Raji (cell line): ENCODE measurements around the gene BCL2L13.

Experiments used
- POLR2A ChIP-seq: IDR thresholded peaks from 2 replicates; pipeline ENCODE4 v1.6.1; 2011; ENCODE audit warnings: low read depth, low read length, control low read depth; ENCODE audit not compliant: insufficient read depth

Gene BCL2L13

DNA sequence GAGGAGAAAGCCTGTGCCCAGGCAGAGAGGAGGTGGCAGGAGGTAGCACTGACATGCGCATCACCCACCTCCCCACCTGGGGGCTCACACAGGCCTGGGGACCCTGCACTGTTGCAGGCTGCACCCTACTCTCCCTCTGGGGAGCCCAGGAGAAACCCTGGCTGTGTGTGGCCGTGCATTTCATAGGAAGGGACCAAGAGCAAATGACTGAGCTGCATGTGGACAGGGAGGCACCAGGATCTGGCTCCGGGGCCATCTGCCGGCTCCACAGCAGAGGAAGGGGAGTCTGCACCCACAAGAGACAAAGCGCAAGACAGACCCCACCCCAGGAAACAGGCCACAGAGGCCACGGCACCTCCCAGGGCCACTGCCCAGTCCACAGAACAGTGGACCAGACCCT, 113.0 kb downstream of the BCL2L13 start:
- TF ChIP-seq POLR2A: no peak

- no peak for TF ChIP-seq POLR2A
Observed at GRCh38 chr22:17753401-17753989, 114.9 kb downstream of the BCL2L13 start.

DNA sequence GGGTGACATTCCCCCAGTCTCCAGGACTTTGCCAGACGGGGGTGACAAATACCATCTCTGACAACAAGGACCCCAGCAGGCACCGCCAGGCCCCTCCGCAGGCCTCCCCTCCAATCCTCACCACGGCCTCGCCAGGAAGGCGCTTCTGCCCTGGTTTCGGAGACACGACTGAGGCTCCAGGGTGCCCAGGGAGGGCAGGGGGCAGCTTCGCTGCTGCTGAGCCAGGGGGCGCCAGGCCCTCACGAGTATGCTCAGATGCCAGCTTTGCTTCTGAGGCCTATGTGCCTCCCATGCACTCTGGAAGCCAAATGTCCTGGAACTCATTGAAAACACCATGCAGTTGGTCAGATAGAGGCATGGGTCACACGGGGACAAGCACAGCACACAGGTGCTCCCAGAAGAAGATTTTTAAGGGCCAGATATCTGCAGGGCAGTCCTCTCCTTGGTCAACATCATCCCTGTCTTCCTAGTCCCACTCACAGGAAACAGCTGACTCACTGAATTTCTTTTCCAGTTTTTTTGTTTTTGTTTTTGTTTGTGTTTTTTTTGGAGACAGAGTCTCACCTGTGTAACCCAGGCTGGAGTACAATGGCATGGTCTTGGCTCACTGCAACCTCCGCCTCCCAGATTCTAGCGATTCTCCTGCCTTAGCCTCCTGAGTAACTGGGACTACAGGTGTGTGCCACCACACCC, 115.8 kb downstream of the BCL2L13 start:
- TF ChIP-seq POLR2A: no peak

DNA sequence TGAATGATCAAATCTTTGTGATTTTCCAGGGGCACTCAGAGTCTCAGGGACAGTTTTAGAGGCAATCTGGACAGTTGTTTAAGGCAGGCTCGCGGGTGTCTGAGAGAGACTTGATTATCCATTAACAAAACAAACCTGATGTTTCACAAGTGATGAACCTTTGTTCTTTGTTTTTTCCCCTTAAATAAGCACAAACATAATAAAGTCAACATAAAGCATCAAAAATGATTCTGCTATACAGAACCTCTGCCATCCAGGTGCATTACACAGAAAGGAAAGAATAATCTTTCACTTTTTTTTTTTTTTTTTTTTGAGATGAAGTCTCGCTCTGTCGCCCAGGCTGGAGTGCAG, 122.6 kb downstream of the BCL2L13 start:
- TF ChIP-seq POLR2A: no peak

DNA sequence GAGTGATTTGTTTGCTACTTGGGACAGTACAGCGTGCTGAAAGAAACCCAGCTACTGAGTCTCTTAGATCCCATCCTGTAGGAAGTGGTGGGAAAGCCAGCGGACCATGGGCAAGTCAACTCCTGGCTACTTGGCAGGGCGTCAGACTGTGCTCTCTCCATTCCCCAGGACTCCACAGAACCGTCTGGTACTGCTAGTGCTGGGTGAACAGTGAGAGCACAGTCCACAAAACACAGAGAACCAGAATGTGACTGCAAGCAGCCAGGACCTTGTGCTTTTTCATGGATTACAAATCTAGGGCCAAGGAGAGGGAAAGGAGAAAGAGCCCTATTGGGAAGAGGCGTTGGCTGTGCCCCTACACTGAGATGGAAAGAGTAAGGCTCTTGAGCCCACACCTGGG, 125.5 kb downstream of the BCL2L13 start:
- no peak for TF ChIP-seq POLR2A

- no peak for TF ChIP-seq POLR2A
Observed at GRCh38 chr22:17767233-17768065, 128.9 kb downstream of the BCL2L13 start.

DNA sequence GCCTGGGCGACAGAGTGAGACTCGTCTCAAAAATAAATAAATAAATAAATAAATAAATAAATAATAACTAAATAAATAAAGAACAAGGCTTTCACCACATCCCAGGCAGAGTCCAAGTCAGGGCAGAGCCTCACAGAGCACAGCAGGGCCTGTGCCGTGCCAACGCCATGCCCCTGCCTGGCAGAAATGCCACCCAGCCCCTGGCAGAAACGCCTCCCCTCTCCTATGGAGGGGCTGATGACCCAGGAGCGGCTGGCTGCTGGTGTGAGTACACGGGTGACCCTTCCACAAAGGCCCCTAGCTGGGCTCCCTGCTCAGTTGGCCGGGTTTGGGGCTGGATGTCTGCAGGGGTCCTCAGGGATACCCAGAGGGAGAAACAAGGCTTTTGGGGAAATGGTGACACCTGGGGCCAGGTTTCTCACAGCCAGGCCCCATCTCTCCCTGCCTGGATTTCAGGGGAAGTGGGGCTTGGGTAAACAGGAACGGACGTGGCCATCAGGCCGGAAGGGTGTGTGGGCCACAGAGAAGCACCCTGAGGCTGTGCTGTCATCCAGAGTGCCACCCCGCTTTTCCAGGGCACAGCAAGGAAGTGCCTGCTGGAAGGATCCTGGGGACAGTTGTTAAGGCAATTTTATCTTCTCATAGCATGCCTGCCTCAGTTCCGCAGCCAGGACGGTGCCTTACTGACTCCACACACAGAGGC, 130.6 kb downstream of the BCL2L13 start:
- no peak for TF ChIP-seq POLR2A

GRCh38 chr22:17769716-17770082, 131.1 kb downstream of the BCL2L13 start:
- TF ChIP-seq POLR2A: no peak

GRCh38 chr22:17770180-17771077, 131.9 kb downstream of the BCL2L13 start:
- no peak for TF ChIP-seq POLR2A

DNA sequence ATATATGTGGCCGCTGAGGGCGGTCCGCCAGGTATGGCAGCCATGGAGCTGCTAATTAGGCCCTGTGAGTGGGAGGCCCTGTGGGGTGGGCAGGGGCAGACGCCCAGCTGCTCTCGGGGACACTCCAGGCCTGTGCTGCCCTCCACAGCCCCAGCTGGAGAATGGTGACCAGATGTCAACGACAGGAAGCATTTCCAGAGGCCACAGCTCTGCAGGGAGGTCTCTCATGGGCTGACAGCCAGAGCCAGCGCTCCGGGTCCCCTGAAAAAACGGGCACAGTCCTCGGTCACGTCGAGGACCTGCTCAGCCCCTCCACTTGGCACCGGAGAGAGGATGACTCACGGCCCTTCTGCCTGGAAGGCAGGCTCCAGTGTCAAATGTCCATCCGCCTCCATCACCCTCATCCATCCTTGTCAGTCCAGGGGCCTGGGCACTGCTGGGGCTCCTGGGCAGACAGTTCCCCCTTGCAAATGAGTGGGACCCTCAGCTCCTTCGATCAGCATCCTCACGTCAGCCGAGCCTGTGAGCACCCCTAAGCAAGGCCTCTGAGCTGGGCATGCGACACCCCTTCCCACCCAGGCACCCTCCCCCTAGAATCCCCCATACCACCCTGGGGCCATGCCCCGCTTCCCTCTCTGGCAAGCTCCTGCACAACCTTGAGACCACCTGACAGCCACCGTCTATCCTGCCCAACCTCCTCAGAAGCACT, 133.8 kb downstream of the BCL2L13 start:
- no peak for TF ChIP-seq POLR2A

DNA sequence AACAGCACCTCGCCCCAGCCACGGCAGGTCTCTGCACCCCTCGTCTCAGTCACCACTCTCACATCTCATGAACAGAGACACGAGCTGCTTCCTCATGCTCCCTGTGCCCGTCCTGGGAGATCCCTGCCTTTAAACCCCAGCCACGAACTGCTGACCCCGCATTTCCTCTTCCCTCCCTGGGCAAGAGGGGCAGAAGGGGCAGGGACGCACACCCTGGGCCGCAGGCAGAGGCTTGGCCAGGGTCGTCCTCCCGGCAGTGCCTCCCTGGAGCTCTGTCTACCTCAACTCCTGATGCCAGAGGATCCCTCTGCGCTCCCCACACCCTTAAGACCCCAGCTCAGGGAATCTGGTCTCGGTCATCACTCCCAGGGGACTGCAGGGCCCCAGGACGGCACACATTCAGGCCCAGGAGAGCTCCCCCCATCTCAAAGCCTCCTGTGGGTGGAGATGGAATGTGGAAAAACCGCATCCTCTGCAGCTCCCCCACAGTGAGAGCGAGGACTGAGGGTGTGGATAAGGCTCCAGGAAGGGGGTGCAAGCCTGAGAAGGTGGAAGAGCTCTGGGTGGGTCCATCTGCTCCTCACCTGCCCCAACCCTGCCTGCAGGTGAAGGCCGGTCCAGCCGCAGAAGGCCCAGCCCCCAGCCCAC, 134.5 kb downstream of the BCL2L13 start:
- no peak for TF ChIP-seq POLR2A

GRCh38 chr22:17773606-17774205, 135.1 kb downstream of the BCL2L13 start:
- TF ChIP-seq POLR2A: no peak; the same call in none of the 2 replicates
